ENCODE measurements around the gene DTX1. TPM values are rescaled to one million over a fixed set of nuclear protein-coding genes. Genes with fewer than 3 reads are reported as not detected.

The DTX1 gene
- total and polyA plus RNA-seq, 2 of the 8 experiments (the other 6 are each of a cell fraction or from before 2014, with no cell fraction given) = 4.7 to 6.9 TPM

- Histone ChIP-seq H4K91ac (replicated peaks; ENCODE audit: insufficient read length, low read length) (no peak overlapping the region), H3K27ac (ENCODE audit: low read depth, low read length) (no peak overlapping the region), H3K9me3 (ENCODE audit: insufficient read depth in 2 of 2, low read depth in 1 of 2, low read length in 1 of 2) (peaks cover 0 to under 1% of the 10 kb centered on the region in 2 experiments; a peak in 1 of 4 replicates), H3K36me3 (ENCODE audit: control insufficient read depth in 2 of 4, insufficient read depth in 4 of 4, low read length in 3 of 4) (no peaks in the 10 kb centered on the region), H4K5ac (ENCODE audit: insufficient read length, low read depth, low read length) (no peak overlapping the region), H2AK5ac (ENCODE audit: low read depth, low read length) (no peak overlapping the region), H3K23ac (ENCODE audit: insufficient read length) (no peak overlapping the region), H4K20me1 (replicated peaks in 1 of 2; ENCODE audit: control insufficient read depth in 1 of 2, insufficient read depth in 2 of 2, low read length in 2 of 2) (no peaks in the 10 kb centered on the region), H2BK15ac (ENCODE audit: low read length) (no peak overlapping the region), H3K27me3 (replicated peaks in 1 of 4; ENCODE audit: control insufficient read depth in 3 of 4, extremely low read depth in 1 of 4, insufficient read depth in 3 of 4, low read length in 3 of 4) (no peaks in the 10 kb centered on the region; a peak in 1 of 7 replicates), H3K18ac (ENCODE audit: extremely low read depth, low read length) (no peak overlapping the region), H3K9ac (replicated peaks in 1 of 4; ENCODE audit: extremely low read depth in 1 of 4, low read depth in 3 of 4, low read length in 3 of 4) (no peak overlapping the region), H3K4ac (replicated peaks; ENCODE audit: insufficient read length, low read depth, low read length) (no peak overlapping the region), H2BK12ac (ENCODE audit: low read depth, low read length) (no peak overlapping the region), H2AFZ (ENCODE audit: low read length) (0 out of 2 replicates have a peak overlapping the region, but pooled peaks have one; percentile 2), H3K23me2 (ENCODE audit: low read depth, low read length) (no peaks in the 10 kb centered on the region), H2BK5ac (ENCODE audit: low read depth, low read length) (no peak overlapping the region), H3K79me2 (ENCODE audit: control insufficient read depth in 1 of 2, insufficient read depth in 2 of 2, low read length in 2 of 2) (no peaks in the 10 kb centered on the region), H3K4me3 (ENCODE audit: extremely low read depth in 1 of 4, insufficient read depth in 2 of 4, low read depth in 3 of 4, low read length in 4 of 4) (no peak overlapping the region), H3K4me1 (replicated peaks in 1 of 4; ENCODE audit: control insufficient read depth in 3 of 4, insufficient read depth in 4 of 4, low read length in 3 of 4) (no peaks in the 10 kb centered on the region), H3K79me1 (ENCODE audit: low read depth, low read length) (no peaks in the 10 kb centered on the region), H2BK120ac (replicated peaks; ENCODE audit: low read depth, low read length) (no peak overlapping the region), H3K4me2 (ENCODE audit: insufficient read depth in 1 of 2, low read depth in 2 of 2, low read length in 2 of 2) (no peak overlapping the region), H3K56ac (replicated peaks; ENCODE audit: insufficient read length, low read depth, low read length) (no peak overlapping the region), H3K14ac (ENCODE audit: insufficient read length) (no peak overlapping the region), H4K8ac (ENCODE audit: extremely low read depth, insufficient read depth, low read length) (no peak overlapping the region), H2BK20ac (ENCODE audit: low read length) (no peak overlapping the region)
- DNase-seq (ENCODE audit: low read depth in 1 of 2, low spot score in 2 of 2) (no peak), FAIRE-seq (no peak)
- WGBS, 2 experiments (ENCODE audit: extremely low coverage in 1 of 2, insufficient coverage in 1 of 2, insufficient read length in 1 of 2, insufficient replicate concordance in 2 of 2, low coverage in 1 of 2, low lambda C conversion rate in 2 of 2, missing lambda C conversion rate in 1 of 2) = 89% methylated on average over 5 of the region's 5 CpGs; no CpG with 5 or more reads in 1 of the 2 experiments
- ChIA-PET POLR2A (ENCODE audit: partially characterized antibody) (no interaction called here), CTCF (ENCODE audit: partially characterized antibody) (interaction anchor here (1.4 to 8.9 kb wide), 4 partner anchors 10 to 81 kb away, joined by 5 to 59 read pairs (median 10); no protein-coding TSS in a partner anchor)
- TF ChIP-seq SP1 (IDR thresholded peaks at IDR 0.05; ENCODE audit: low read depth, low read length) (no peak), KDM5A (IDR thresholded peaks at IDR 0.05; ENCODE audit: low read length) (no peak), CBX8 (IDR thresholded peaks at IDR 0.05; ENCODE audit: borderline replicate concordance, low read depth, low read length) (no peak), USF2 (IDR thresholded peaks at IDR 0.05; ENCODE audit: low read length) (no peak), EZH2 (IDR thresholded peaks at IDR 0.05; ENCODE audit: low read depth, low read length, severe bottlenecking) (no peak), NANOG (IDR thresholded peaks at IDR 0.05; ENCODE audit: insufficient read depth, low read depth, low read length, poor library complexity, severe bottlenecking) (no peak), RFX5 (IDR thresholded peaks at IDR 0.05; ENCODE audit: borderline replicate concordance, low read depth, low read length) (no peak), TEAD4 (IDR thresholded peaks at IDR 0.05; ENCODE audit: low read depth, low read length) (no peak), TCF12 (IDR thresholded peaks at IDR 0.05; ENCODE audit: low read depth, low read length) (no peak), CHD1 (IDR thresholded peaks at IDR 0.05; ENCODE audit: low read depth, low read length) (no peak), POLR2AphosphoS5 (IDR thresholded peaks at IDR 0.05; ENCODE audit: low read depth, low read length) (no peak), CHD2 (IDR thresholded peaks at IDR 0.05; ENCODE audit: low read length) (no peak), ASH2L (IDR thresholded peaks at IDR 0.05; ENCODE audit: low read length) (no peak), CTBP2 (IDR thresholded peaks at IDR 0.05; ENCODE audit: borderline replicate concordance, insufficient read depth, insufficient read length, low read length) (no peak), POLR2A (IDR thresholded peaks at IDR 0.05; ENCODE audit: control extremely low read depth in 1 of 2, low read depth in 2 of 2, low read length in 2 of 2) (no peak)
These were observed 39.7 kb upstream of the DTX1 start for GRCh38 chr12:113016796-113017195.
